NCI-H748 treated with DMSO at 0.1 percent for 48 hours (cell line): ENCODE results near the gene HSPA1L.
A peak's percentile ranks its signal among the peaks of the same experiment; 100 is the strongest.
"Not testable (repeated sequence)": the region's sequence is repeated elsewhere in the genome, so short reads cannot be mapped to it uniquely, and the experiment has no call there.

Source experiments
- DNase-seq: peaks from one replicate; lab custom pipeline; 2025; lab: John Stamatoyannopoulos, UW

HSPA1L gene

GRCh38 chr6:31813465-31813849 is 1.6 kb downstream of the HSPA1L start:
- DNase-seq, result no peak

- DNase-seq, result no peak
Measured at GRCh38 chr6:31811645-31812044, 3.4 kb downstream of the HSPA1L start.

GRCh38 chr6:31808599-31808998 is 6.5 kb downstream of the HSPA1L start:
- DNase-seq, result not testable (repeated sequence)

GRCh38 chr6:31806470-31807272 is 8.4 kb downstream of the HSPA1L start, which contains the start of gene LSM2:
Gene LSM2 (minus strand): TSS chr6:31806966. CDS start chr6:31806757, 209 bp downstream.
- peak; percentile 96 for DNase-seq

- DNase-seq, result no peak
Measured at GRCh38 chr6:31805939-31806469, 9.1 kb downstream of the HSPA1L start.

GRCh38 chr6:31801031-31801927 is 13.8 kb downstream of the HSPA1L start:
- DNase-seq, result not testable (repeated sequence)

GRCh38 chr6:31799781-31800180 is 15.3 kb downstream of the HSPA1L start:
- no peak for DNase-seq

- DNase-seq, result no peak
Measured at GRCh38 chr6:31797588-31797987, 17.5 kb downstream of the HSPA1L start.

- DNase-seq, result no peak
Measured at GRCh38 chr6:31796993-31797385, 18.1 kb downstream of the HSPA1L start.

- DNase-seq, result peak; percentile 85
Measured at GRCh38 chr6:31795616-31796298, 19.3 kb downstream of the HSPA1L start, which contains the start of gene VARS1. Gene VARS1 (minus strand): TSS chr6:31795752. CDS start chr6:31795217, 535 bp downstream.

GRCh38 chr6:31794866-31795615 is 20.0 kb downstream of the HSPA1L start:
- DNase-seq, result no peak

- no peak for DNase-seq
Measured at GRCh38 chr6:31794294-31794865, 20.7 kb downstream of the HSPA1L start.

GRCh38 chr6:31793927-31794245 is 21.2 kb downstream of the HSPA1L start:
- DNase-seq, result not testable (repeated sequence)

GRCh38 chr6:31792761-31793171 is 22.3 kb downstream of the HSPA1L start:
- no peak for DNase-seq

- DNase-seq, result no peak
Measured at GRCh38 chr6:31792090-31792374, 23.1 kb downstream of the HSPA1L start.

- peak; percentile 12 for DNase-seq
Measured at GRCh38 chr6:31791324-31792089, 23.6 kb downstream of the HSPA1L start.

- no peak for DNase-seq
Measured at GRCh38 chr6:31785475-31785874, 29.6 kb downstream of the HSPA1L start.

- DNase-seq, result no peak
Measured at GRCh38 chr6:31784098-31784925, 30.8 kb downstream of the HSPA1L start.

- no peak for DNase-seq
Measured at GRCh38 chr6:31782126-31782855, 32.8 kb downstream of the HSPA1L start.
